Pancreas (tissue), 10 donors: ENCODE results near the gene SEMA4D. TPM values are rescaled to one million over a fixed set of nuclear protein-coding genes. Genes with fewer than 3 reads are reported as not detected.

Experiments used
- ATAC-seq, 4 donors: fragments of 200-7000 bp; cut with Tn5 transposase; one replicate each; pipeline versions ENCODE4 v1.8.0 to v1.9.1; 2020; ENCODE audit warnings: mild to moderate bottlenecking in 4 of 4, moderate library complexity in 4 of 4
- DNase-seq, 6 donors: peaks; one replicate each; pipeline ENCODE4 v3.0.0-alpha.2; 2020
- FAIRE-seq: peaks from 2 replicates; lab custom pipeline; 2012; peaks lifted over from hg19 to GRCh38; lab: Jason Lieb, UNC
- H3K27ac ChIP-seq, 4 donors: fragments of 200-600 bp; sonication (generic); 1 replicate in 3 of 4; 2 replicates in 1 of 4; pipeline versions ENCODE4 v1.5.0 to v1.8.0; 2020
- H3K27me3 ChIP-seq, 4 donors: fragments of 200-600 bp; one replicate each; pipeline ENCODE4 v1.8.0; 2021
- H3K36me3 ChIP-seq, 3 donors: fragments of 200-600 bp; sonication (generic) in 1 of 3; one replicate each; pipeline versions ENCODE4 v1.5.0 to v1.8.0; 2020 to 2021
- H3K4me1 ChIP-seq, 3 donors: fragments of 200-600 bp; one replicate each; pipeline ENCODE4 v1.8.0; 2021
- H3K4me3 ChIP-seq, 4 donors: fragments of 200-600 bp; sonication (generic) in 2 of 4; one replicate each; pipeline versions ENCODE4 v1.5.0 to v1.8.0; 2020 to 2021
- H3K9me3 ChIP-seq, 4 donors: fragments of 200-600 bp; one replicate each; pipeline ENCODE4 v1.8.0; 2021
- CTCF ChIP-seq, 4 donors: fragments of 200-600 bp; sonication (generic) in 3 of 4; IDR thresholded peaks; one replicate each; pipeline versions ENCODE4 v1.5.0 to v1.8.0; 2021; ENCODE audit warnings: antibody characterized with exemption in 4 of 4
- WGBS, 2 donors: extraction: QIAGEN DNeasy Blood & Tissue Kit; methylation state at CpG; one replicate each; pipeline ENCODE4 v1.1.7; 2013; 5-methylcytosine and 5-hydroxymethylcytosine counted together
- intact Hi-C, 3 donors: fragments of 100-400 bp; cut with DNase I; formaldehyde crosslinking; loops; one replicate each; pipeline versions ENCODE4 v1.11.1 to v1.14.2; 2022
- polyA plus RNA-seq, 2 donors: library from polyadenylated mRNA; stranded (reverse); fragments of 200-250 nt; gene quantifications; one replicate each; pipeline ENCODE4 v1.2.3, GENCODE V29; 2013
- total RNA-seq, 6 donors: library from RNA; stranded (reverse); fragmentation: NEBNext Ultra II Directional in 4 of 6; extraction: Animal tissue kit (Norgen Biotek cat#: 25700) in 4 of 6; gene quantifications; one replicate each; pipeline versions ENCODE4 v1.2.1 to v1.2.4, GENCODE V29; 2021 to 2023
- donor health status: healthy with polysubstance abuse.
- donor health status: DM: no; HTN: no; CAD: no; lungs with moderate emphysema.
- donor health status: DM: no; HTN: no; CAD: no.
- donor health status: control.
- donor health status: control.
- donor health status: Bipolar disorder and iron deficiency.
- donor health status: DM: yes; HTN: yes; CAD: no.
- donor health status: DM: no; HTN: no; CAD: no.
- donor health status: DM: no; HTN: no; CAD: no.
- donor health status: DM: yes; HTN: yes; CAD: no.

The SEMA4D gene
- total and polyA plus RNA-seq, 8 donors: 7.1 to 29.7 (median 12.9) TPM

GRCh38 chr9:89455356-89455824 is 42.5 kb downstream of the SEMA4D start:
- FAIRE-seq (no peak), DNase-seq (peak in 1 of 6 donors; percentile 28), ATAC-seq (no peak)
- no peak for TF ChIP-seq CTCF (IDR thresholded peaks at IDR 0.05)
- Histone ChIP-seq H3K4me1 (no peaks in the 10 kb centered on the region), H3K9me3 (no peaks in the 10 kb centered on the region), H3K27ac (no peak overlapping the region), H3K27me3 (no peaks in the 10 kb centered on the region), H3K4me3 (no peak overlapping the region), H3K36me3 (no peaks in the 10 kb centered on the region)
- WGBS, 2 donors: 88 to 93% methylated on average over 9 of the region's 9 CpGs
- intact Hi-C loops: no loop called here

GRCh38 chr9:89454498-89455355 is 43.2 kb downstream of the SEMA4D start:
- H3K27ac ChIP-seq: no peak overlapping the region
- H3K9me3 ChIP-seq: no peaks in the 10 kb centered on the region
- intact Hi-C loops: no loop called here
- 93 to 95% methylated on average over 25 of the region's 25 CpGs for WGBS, 2 donors
- DNase-seq: peak in 1 of 6 donors; percentile 41
- H3K4me3 ChIP-seq: no peak overlapping the region
- FAIRE-seq: no peak
- no peaks in the 10 kb centered on the region for H3K36me3 ChIP-seq
- ATAC-seq: no peak
- H3K4me1 ChIP-seq: no peaks in the 10 kb centered on the region
- no peak for TF ChIP-seq CTCF (IDR thresholded peaks at IDR 0.05)
- H3K27me3 ChIP-seq: no peaks in the 10 kb centered on the region

GRCh38 chr9:89453452-89453851 is 44.5 kb downstream of the SEMA4D start:
- FAIRE-seq (no peak), DNase-seq (peak in 1 of 6 donors; percentile 32), ATAC-seq (no peak)
- Histone ChIP-seq H3K4me1 (no peaks in the 10 kb centered on the region), H3K27me3 (no peaks in the 10 kb centered on the region), H3K36me3 (no peaks in the 10 kb centered on the region), H3K27ac (no peak overlapping the region), H3K4me3 (no peak overlapping the region), H3K9me3 (no peaks in the 10 kb centered on the region)
- no peak for TF ChIP-seq CTCF (IDR thresholded peaks at IDR 0.05)
- intact Hi-C loops: no loop called here
- 88 to 90% methylated on average over 10 to 11 of the region's 11 CpGs for WGBS, 2 donors

GRCh38 chr9:89452561-89452960 is 45.4 kb downstream of the SEMA4D start:
- ATAC-seq: no peak
- intact Hi-C loops: no loop called here
- peak in 1 of 6 donors; percentile 18 for DNase-seq

More at GRCh38 chr9:89452561-89452960, 45.4 kb downstream of the SEMA4D start:
- H3K36me3 ChIP-seq: no peaks in the 10 kb centered on the region
- WGBS, 2 donors: 97 to 98% methylated on average over 7 of the region's 7 CpGs
- no peaks in the 10 kb centered on the region for H3K4me1 ChIP-seq
- no peaks in the 10 kb centered on the region for H3K9me3 ChIP-seq
- no peak overlapping the region for H3K4me3 ChIP-seq
- H3K27ac ChIP-seq: no peak overlapping the region
- no peaks in the 10 kb centered on the region for H3K27me3 ChIP-seq
- FAIRE-seq: no peak
- no peak for TF ChIP-seq CTCF (IDR thresholded peaks at IDR 0.05)
